Upper lobe of left lung (tissue), 4 donors: ENCODE results near the gene UGT1A9.

Experiments
- CTCF ChIP-seq, 6 experiments: fragments of 450-650 bp in 4 of 6; fragments of 200-600 bp in 2 of 6; sonication (generic) in 2 of 6; IDR thresholded peaks; one replicate each; pipeline ENCODE4 v1.5.1; 2016 to 2019; ENCODE audit warnings: antibody characterized with exemption in 6 of 6
- EP300 ChIP-seq, 4 donors: sonication (generic); formaldehyde crosslinking; IDR thresholded peaks; one replicate each; pipeline ENCODE4 v1.5.1; 2017; ENCODE audit warnings: antibody characterized with exemption in 4 of 4, control low read depth in 2 of 4
- POLR2A ChIP-seq, 4 donors: fragments of 450-650 bp; IDR thresholded peaks; one replicate each; pipeline ENCODE4 v1.5.1; 2016 to 2017; ENCODE audit warnings: antibody characterized with exemption in 4 of 4, mild to moderate bottlenecking in 2 of 4
- POLR2AphosphoS5 ChIP-seq, 2 donors: sonication (generic); formaldehyde crosslinking; IDR thresholded peaks; one replicate each; pipeline ENCODE4 v1.5.1; 2017; ENCODE audit warnings: antibody characterized with exemption in 2 of 2

- TF ChIP-seq CTCF (IDR thresholded peaks at IDR 0.05) (no peak), POLR2AphosphoS5 (IDR thresholded peaks at IDR 0.05) (no peak), POLR2A (IDR thresholded peaks at IDR 0.05) (no peak), EP300 (IDR thresholded peaks at IDR 0.05) (no peak)
Observed at GRCh38 chr2:233706720-233707119, 35.0 kb downstream of the UGT1A9 start.
